ENCODE results near the gene SPCS3.

Gene SPCS3

DNA sequence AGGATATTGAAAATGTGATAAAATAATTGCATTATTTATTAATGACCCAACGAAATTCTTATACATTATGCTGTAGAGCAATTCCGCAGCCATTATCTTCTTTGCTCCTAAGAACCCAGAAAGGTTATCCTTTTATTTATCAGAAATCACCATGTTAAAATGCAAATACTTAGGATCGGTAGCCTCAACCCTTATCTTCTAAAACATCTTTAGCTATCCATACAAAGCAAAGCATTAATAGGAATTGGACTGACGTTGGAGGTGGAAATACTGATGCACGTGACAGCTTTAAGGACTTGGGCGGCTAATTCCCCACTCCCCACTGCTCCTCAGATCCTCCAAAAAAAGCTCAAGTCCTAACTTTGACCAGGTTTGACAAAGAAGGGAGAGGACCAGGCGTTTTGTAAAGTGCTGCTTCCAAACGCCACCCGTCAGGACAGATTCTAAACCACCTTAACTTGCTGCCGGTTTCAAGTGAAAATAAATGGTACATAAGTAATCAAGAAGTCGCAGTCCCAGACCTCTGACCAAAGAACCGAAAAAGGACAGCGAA, 539 bp upstream of the SPCS3 start:
- Histone ChIP-seq H3K36me3 (ENCODE audit: control insufficient read depth, insufficient read depth, low read length) (no peaks in the 10 kb centered on the region), H2AFZ (peak overlapping the region; percentile 89), H3K79me2 (peaks cover 4% of the 10 kb centered on the region), H3K9me3 (ENCODE audit: control insufficient read depth, low read length) (no peaks in the 10 kb centered on the region), H3K9ac (peak overlapping the region; percentile 19), H3K27me3 (ENCODE audit: control insufficient read depth, insufficient read depth, low read length) (no peaks in the 10 kb centered on the region), H3K4me3 (ENCODE audit: low read depth, low read length) (peak overlapping the region; percentile 73), H3K4me2 (ENCODE audit: low read length) (peak overlapping the region; percentile 73), H3K4me1 (no peaks in the 10 kb centered on the region), H3K27ac (peak overlapping the region; percentile 87)
- TF ChIP-seq, protein P1, sequence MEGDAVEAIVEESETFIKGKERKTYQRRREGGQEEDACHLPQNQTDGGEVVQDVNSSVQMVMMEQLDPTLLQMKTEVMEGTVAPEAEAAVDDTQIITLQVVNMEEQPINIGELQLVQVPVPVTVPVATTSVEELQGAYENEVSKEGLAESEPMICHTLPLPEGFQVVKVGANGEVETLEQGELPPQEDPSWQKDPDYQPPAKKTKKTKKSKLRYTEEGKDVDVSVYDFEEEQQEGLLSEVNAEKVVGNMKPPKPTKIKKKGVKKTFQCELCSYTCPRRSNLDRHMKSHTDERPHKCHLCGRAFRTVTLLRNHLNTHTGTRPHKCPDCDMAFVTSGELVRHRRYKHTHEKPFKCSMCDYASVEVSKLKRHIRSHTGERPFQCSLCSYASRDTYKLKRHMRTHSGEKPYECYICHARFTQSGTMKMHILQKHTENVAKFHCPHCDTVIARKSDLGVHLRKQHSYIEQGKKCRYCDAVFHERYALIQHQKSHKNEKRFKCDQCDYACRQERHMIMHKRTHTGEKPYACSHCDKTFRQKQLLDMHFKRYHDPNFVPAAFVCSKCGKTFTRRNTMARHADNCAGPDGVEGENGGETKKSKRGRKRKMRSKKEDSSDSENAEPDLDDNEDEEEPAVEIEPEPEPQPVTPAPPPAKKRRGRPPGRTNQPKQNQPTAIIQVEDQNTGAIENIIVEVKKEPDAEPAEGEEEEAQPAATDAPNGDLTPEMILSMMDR (IDR thresholded peaks at IDR 0.05): no peak

GRCh38 chr4:176320340-176320975, 692 bp downstream of the SPCS3 start:
- Histone ChIP-seq H3K9me3 (ENCODE audit: control insufficient read depth, low read length) (no peaks in the 10 kb centered on the region), H3K27me3 (ENCODE audit: control insufficient read depth, insufficient read depth, low read length) (no peaks in the 10 kb centered on the region), H3K36me3 (ENCODE audit: control insufficient read depth, insufficient read depth, low read length) (no peaks in the 10 kb centered on the region), H3K79me2 (peaks cover 4% of the 10 kb centered on the region), H3K27ac (peak overlapping the region; percentile 87), H3K4me2 (ENCODE audit: low read length) (peak overlapping the region; percentile 73), H3K4me1 (no peaks in the 10 kb centered on the region), H3K4me3 (ENCODE audit: low read depth, low read length) (peak overlapping the region; percentile 73), H2AFZ (peak overlapping the region; percentile 89), H3K9ac (no peak overlapping the region)
- TF ChIP-seq, protein P1 (IDR thresholded peaks at IDR 0.05): no peak

DNA sequence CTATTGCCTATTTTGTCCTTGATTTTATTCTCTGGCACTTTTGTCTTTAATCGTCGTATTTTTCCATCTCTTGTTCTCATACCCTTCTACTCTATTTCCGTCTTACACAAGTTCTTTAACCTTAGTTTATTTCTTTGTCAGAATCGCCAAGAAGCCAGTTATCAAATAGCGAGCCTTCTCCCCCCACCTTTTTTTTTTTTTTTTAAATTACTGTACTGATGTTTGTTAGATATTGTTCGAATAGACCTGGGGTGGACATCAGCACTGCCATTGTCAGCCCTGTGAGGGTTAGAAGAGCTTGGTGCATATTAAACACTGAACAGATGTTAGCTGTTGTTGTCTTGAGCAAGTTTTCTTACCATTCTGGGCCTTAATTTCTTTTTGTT, 1.2 kb downstream of the SPCS3 start:
- TF ChIP-seq, protein P1 (IDR thresholded peaks at IDR 0.05): no peak
- peak overlapping the region; percentile 89 for H2AFZ ChIP-seq
- no peaks in the 10 kb centered on the region for H3K4me1 ChIP-seq
- H3K27me3 ChIP-seq (ENCODE audit: control insufficient read depth, insufficient read depth, low read length): no peaks in the 10 kb centered on the region
- no peaks in the 10 kb centered on the region for H3K36me3 ChIP-seq (ENCODE audit: control insufficient read depth, insufficient read depth, low read length)
- H3K9me3 ChIP-seq (ENCODE audit: control insufficient read depth, low read length): no peaks in the 10 kb centered on the region
- H3K27ac ChIP-seq: peak overlapping the region; percentile 87
- no peak overlapping the region for H3K9ac ChIP-seq
- peak overlapping the region; percentile 73 for H3K4me3 ChIP-seq (ENCODE audit: low read depth, low read length)
- H3K4me2 ChIP-seq (ENCODE audit: low read length): peak overlapping the region; percentile 73
- H3K79me2 ChIP-seq: peaks cover 4% of the 10 kb centered on the region

DNA sequence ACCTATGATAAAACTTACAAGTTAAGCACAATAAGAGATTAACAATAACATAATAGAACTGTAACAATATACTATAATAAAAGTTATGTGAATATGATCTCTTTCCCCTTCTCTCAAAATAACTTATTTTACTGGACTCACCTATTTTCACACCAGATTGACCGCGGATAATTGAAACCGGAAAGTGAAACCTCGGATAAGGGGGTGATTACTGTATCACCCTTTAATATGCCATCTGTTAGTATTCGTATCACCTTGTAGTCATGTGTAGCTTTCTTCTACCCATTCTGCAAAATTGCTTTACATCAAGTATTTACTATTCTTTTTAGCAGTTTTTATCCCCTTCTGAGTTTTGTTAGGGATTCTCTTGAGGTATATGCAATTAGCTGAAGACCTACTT, 1.8 kb downstream of the SPCS3 start:
- Histone ChIP-seq H3K9ac (no peak overlapping the region), H3K27me3 (ENCODE audit: control insufficient read depth, insufficient read depth, low read length) (no peaks in the 10 kb centered on the region), H2AFZ (no peak overlapping the region), H3K4me2 (ENCODE audit: low read length) (peak overlapping the region; percentile 73), H3K9me3 (ENCODE audit: control insufficient read depth, low read length) (no peaks in the 10 kb centered on the region), H3K36me3 (ENCODE audit: control insufficient read depth, insufficient read depth, low read length) (no peaks in the 10 kb centered on the region), H3K79me2 (peaks cover 4% of the 10 kb centered on the region), H3K4me1 (no peaks in the 10 kb centered on the region), H3K4me3 (ENCODE audit: low read depth, low read length) (peak overlapping the region; percentile 73), H3K27ac (no peak overlapping the region)
- TF ChIP-seq, protein P1 (IDR thresholded peaks at IDR 0.05): no peak
